Right lobe of liver (tissue), 6 donors: ENCODE data around the gene GHSR. TPM values are rescaled to one million over a fixed set of nuclear protein-coding genes. Genes with fewer than 3 reads are reported as not detected.

Experiments
- ATAC-seq, 4 donors: fragments of 200-7000 bp; cut with Tn5 transposase; one replicate each; pipeline ENCODE4 v1.9.1; 2020; ENCODE audit warnings: mild to moderate bottlenecking in 4 of 4, moderate library complexity in 4 of 4
- DNase-seq, 3 donors: peaks; one replicate each; pipeline ENCODE4 v3.0.0-alpha.2; 2020
- H3K27ac ChIP-seq, 3 donors: fragments of 200-600 bp; one replicate each; pipeline ENCODE4 v1.8.0; 2022
- H3K27me3 ChIP-seq, 2 donors: fragments of 200-600 bp; one replicate each; pipeline ENCODE4 v1.8.0; 2022
- H3K36me3 ChIP-seq, 4 donors: fragments of 200-600 bp; sonication (generic) in 1 of 4; one replicate each; pipeline versions ENCODE4 v1.5.1 to v1.8.0; 2017 to 2022; ENCODE audit warnings: control low read depth in 1 of 4
- H3K4me1 ChIP-seq, 4 donors: fragments of 200-600 bp; sonication (generic) in 1 of 4; one replicate each; pipeline versions ENCODE4 v1.5.1 to v1.8.0; 2017 to 2022; ENCODE audit warnings: control low read depth in 1 of 4
- H3K4me3 ChIP-seq, 3 donors: fragments of 200-600 bp; one replicate each; pipeline ENCODE4 v1.8.0; 2022
- H3K9me3 ChIP-seq, 4 donors: fragments of 200-600 bp; sonication (generic) in 1 of 4; one replicate each; pipeline versions ENCODE4 v1.5.1 to v1.8.0; 2017 to 2022; ENCODE audit warnings: control low read depth in 1 of 4
- POLR2A ChIP-seq: fragments of 450-650 bp; IDR thresholded peaks from one replicate; pipeline ENCODE4 v1.6.1; 2017; ENCODE audit warnings: antibody characterized with exemption, mild to moderate bottlenecking
- WGBS: methylation state at CpG from one replicate; pipeline ENCODE4 v1.1.6; 2018; ENCODE audit warnings: low coverage, low lambda C conversion rate; ENCODE audit not compliant: insufficient coverage; ENCODE audit errors: missing lambda C conversion rate; 5-methylcytosine and 5-hydroxymethylcytosine counted together
- intact Hi-C, 2 donors: fragments of 100-400 bp; cut with DNase I; formaldehyde crosslinking; loops; one replicate each; pipeline versions ENCODE4 v1.11.2 to v1.14.1; 2022
- total RNA-seq, 6 experiments: library from RNA; depleted of rRNA in 2 of 6; stranded (reverse); fragments of >200 nt in 2 of 6; fragmentation: NEBNext Ultra II Directional in 3 of 6; extraction: Animal tissue kit (Norgen Biotek cat#: 25700) in 3 of 6; gene quantifications; one replicate each; pipeline versions ENCODE4 v1.1.0 to v1.2.4, GENCODE V29; 2016 to 2023
- TF ChIP-seq, protein P1 (sequence below), 4 donors: fragments of 200-600 bp in 3 of 4; fragments of 450-650 bp in 1 of 4; IDR thresholded peaks; one replicate each; pipeline versions ENCODE4 v1.5.1 to v1.8.0; 2016 to 2022; ENCODE audit warnings: antibody characterized with exemption in 4 of 4, mild to moderate bottlenecking in 2 of 4
- donor health status: DM: no; HTN: yes; CAD: no.
- donor health status: DM: no; HTN: no; CAD: no.
- donor health status: DM: no; HTN: no; CAD: no.
- donor health status: DM: no; HTN: yes; CAD: no.
- donor health status: DM: no; HTN: yes; CAD: no.

The GHSR gene
- total RNA-seq, 6 experiments from 2014 or later = not detected

DNA sequence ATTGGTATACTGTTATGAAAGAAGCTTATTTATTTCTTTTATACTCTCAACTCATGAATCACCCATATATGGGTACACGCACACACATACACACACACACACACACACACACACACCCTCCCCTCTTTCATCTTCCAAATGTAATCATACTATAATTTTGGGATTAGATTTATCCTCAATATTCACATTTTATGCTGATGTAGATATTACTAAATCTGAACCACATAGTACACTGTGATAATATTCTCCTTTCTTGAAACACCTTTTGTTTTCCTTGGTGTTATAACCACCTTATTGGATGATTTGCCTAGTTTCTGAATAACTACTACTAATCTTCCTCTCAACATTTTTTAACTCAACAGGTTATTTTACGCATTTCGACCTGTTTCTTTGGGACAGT lies 8.1 kb upstream of the GHSR start:
- 85% methylated on average over 3 of the region's 3 CpGs for WGBS

DNA sequence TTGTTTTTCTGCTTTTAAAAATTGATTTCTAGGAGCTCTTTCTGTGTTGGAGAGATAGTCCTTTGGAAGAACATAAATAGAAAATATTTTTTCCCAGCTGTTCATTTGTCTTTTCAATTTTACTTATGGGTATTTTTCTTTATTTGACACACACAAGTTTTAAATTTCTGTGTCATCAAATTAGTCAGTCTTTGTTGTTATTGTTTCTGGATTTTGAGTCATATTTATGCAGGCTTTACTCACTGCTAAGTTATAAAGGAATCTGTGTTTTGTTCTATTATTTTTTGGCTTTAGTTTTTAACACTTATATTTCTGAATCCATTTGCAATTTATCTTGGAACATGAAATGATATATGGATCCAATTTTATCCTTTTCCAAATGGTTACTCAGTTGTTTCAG lies 5.9 kb upstream of the GHSR start:
- DNase-seq (no peak), ATAC-seq (no peak)
- intact Hi-C loops = no loop called here
- Histone ChIP-seq H3K27me3 (peaks cover 0 to 9% of the 10 kb centered on the region in 2 donors), H3K4me1 (no peaks in the 10 kb centered on the region), H3K36me3 (no peaks in the 10 kb centered on the region), H3K27ac (no peak overlapping the region), H3K4me3 (no peak overlapping the region), H3K9me3 (no peaks in the 10 kb centered on the region)
- no peak for TF ChIP-seq POLR2A
- TF ChIP-seq, protein P1, sequence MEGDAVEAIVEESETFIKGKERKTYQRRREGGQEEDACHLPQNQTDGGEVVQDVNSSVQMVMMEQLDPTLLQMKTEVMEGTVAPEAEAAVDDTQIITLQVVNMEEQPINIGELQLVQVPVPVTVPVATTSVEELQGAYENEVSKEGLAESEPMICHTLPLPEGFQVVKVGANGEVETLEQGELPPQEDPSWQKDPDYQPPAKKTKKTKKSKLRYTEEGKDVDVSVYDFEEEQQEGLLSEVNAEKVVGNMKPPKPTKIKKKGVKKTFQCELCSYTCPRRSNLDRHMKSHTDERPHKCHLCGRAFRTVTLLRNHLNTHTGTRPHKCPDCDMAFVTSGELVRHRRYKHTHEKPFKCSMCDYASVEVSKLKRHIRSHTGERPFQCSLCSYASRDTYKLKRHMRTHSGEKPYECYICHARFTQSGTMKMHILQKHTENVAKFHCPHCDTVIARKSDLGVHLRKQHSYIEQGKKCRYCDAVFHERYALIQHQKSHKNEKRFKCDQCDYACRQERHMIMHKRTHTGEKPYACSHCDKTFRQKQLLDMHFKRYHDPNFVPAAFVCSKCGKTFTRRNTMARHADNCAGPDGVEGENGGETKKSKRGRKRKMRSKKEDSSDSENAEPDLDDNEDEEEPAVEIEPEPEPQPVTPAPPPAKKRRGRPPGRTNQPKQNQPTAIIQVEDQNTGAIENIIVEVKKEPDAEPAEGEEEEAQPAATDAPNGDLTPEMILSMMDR (IDR thresholded peaks at IDR 0.05) = no peak

More for the DNA sequence above, 8.1 kb upstream of the GHSR start:
- H3K27me3 ChIP-seq = no peaks in the 10 kb centered on the region
- no peaks in the 10 kb centered on the region for H3K9me3 ChIP-seq
- TF ChIP-seq POLR2A = no peak
- TF ChIP-seq, protein P1 (IDR thresholded peaks at IDR 0.05) = no peak
- DNase-seq (no peak), ATAC-seq (no peak)
- H3K4me1 ChIP-seq = no peaks in the 10 kb centered on the region
- intact Hi-C loops = no loop called here
- H3K4me3 ChIP-seq = no peak overlapping the region
- H3K27ac ChIP-seq = no peak overlapping the region
- H3K36me3 ChIP-seq = no peaks in the 10 kb centered on the region

DNA sequence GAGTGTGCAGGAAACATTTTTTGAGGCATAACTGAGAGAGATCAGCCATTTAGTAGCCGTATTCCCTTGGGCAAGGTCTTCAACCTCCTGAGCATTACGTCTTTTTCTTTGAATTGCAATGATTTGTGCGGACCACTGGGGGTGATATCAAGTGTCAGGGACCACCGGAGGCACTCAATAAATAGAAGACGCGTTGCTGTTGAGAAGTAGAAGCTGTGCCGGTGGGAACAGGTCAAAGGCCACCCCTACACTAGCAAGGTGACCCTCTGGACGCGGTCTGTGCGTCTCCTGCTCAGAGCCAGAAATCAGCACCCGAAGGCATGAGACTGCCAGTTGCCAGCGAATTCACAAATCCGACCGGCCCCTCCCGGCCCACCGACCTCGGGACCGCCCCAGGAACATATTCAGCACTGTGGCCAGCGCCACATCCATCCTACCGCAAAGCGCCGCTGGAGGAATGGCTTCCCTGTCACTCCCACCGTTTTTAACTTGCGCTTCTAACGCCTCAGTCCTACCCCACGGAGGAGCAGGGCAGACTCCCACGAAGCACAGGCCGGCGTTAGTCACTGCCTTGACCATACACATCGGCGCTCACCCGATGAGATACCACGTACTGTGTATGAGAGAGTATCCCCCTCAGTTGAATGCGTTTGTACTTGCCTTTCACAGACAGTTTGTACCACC lies 1.4 kb upstream of the GHSR start:
- ATAC-seq (peak; percentile 56 to 72 (median 62)), DNase-seq (peak in 2 of 3 donors; percentile 34 to 62)
- TF ChIP-seq POLR2A = no peak
- TF ChIP-seq, protein P1 (IDR thresholded peaks at IDR 0.05) = no peak
- intact Hi-C loops = no loop called here
- H3K4me3 ChIP-seq = no peak overlapping the region
- H3K9me3 ChIP-seq = no peaks in the 10 kb centered on the region
- peaks cover 0 to 11% of the 10 kb centered on the region in 2 donors for H3K27me3 ChIP-seq
- no peaks in the 10 kb centered on the region for H3K36me3 ChIP-seq
- 8% methylated on average over 6 of the region's 34 CpGs for WGBS
- no peaks in the 10 kb centered on the region for H3K4me1 ChIP-seq
- H3K27ac ChIP-seq = no peak overlapping the region

DNA sequence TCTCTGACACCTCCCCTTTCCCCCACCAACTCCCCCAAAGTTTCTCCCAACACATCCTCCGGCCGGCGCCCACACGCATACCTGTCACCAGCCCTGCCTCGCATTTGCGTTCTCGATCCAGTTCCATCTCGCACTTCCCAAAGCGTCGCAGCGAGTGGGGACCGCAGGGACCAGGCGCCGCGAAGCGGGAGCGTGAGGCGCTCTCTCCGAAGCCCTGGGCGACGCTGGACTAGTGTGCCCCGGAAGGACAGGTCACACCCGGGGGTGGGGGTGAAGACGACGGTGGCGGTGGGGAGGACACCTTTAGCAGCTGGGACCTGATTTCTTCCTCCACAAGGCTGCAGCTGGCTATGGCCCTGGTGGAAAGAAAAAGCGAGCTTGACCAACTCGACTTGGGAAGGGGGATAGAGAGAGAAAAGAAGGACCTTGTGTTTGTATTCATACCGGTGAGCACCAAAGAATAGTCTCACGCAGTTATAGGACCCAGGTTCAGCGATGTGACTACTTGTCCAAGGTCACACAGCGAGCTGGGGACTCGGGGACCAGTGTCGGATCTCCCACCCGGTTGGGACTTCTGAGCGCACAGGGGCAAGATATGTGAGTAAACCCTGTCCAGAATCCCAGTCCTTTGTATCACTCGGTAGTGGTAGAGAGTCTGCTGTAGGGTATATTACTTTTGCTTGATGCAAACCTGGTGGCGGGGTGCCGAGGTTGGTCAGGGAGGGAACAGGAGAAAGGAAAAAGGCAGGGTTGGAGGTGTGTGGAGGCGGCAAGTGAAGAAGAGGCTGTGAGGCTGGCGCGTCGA lies 607 bp upstream of the GHSR start:
- no peak for DNase-seq
- Histone ChIP-seq H3K4me1 (no peaks in the 10 kb centered on the region), H3K27me3 (peaks cover 0 to 11% of the 10 kb centered on the region in 2 donors), H3K4me3 (no peak overlapping the region), H3K27ac (no peak overlapping the region), H3K9me3 (peaks cover 0 to 3% (median 0%) of the 10 kb centered on the region in 4 donors), H3K36me3 (no peaks in the 10 kb centered on the region)
- intact Hi-C loops = no loop called here
- TF ChIP-seq POLR2A = no peak
- TF ChIP-seq, protein P1 (IDR thresholded peaks at IDR 0.05) = no peak
- ATAC-seq = peak in 1 of 4 donors; percentile 38
- 7% methylated on average over 43 of the region's 43 CpGs for WGBS
